Aorta (tissue), 5 donors: ENCODE results near the gene MYBL2. TPM values are rescaled to one million over a fixed set of nuclear protein-coding genes. Genes with fewer than 3 reads are reported as not detected.

ENCODE experiments used
- ATAC-seq: fragments of 200-7000 bp; cut with Tn5 transposase; one replicate; pipeline ENCODE4 v1.9.1; 2022; ENCODE audit warnings: moderate library complexity; ENCODE audit not compliant: low FRiP score
- DNase-seq, 2 donors: peaks; one replicate each; pipeline ENCODE4 v3.0.0-alpha.2; 2020
- H3K27ac ChIP-seq, 2 donors: one replicate each; pipeline ENCODE4 v1.5.1; 2013; ENCODE audit warnings: low read length in 2 of 2, mild to moderate bottlenecking in 2 of 2, moderate library complexity in 2 of 2, control low read depth in 1 of 2, inconsistent platforms in 1 of 2, low read depth in 1 of 2
- H3K27me3 ChIP-seq, 2 donors: one replicate each; pipeline ENCODE4 v1.6.1; 2013; ENCODE audit warnings: control low read depth in 1 of 2, low read length in 1 of 2, mild to moderate bottlenecking in 1 of 2, moderate library complexity in 1 of 2; ENCODE audit not compliant: insufficient read depth in 2 of 2, control insufficient read depth in 1 of 2
- H3K36me3 ChIP-seq, 2 donors: one replicate each; pipeline ENCODE4 v1.6.1; 2013; ENCODE audit warnings: control low read depth in 1 of 2, low read length in 1 of 2, mild to moderate bottlenecking in 1 of 2; ENCODE audit not compliant: insufficient read depth in 2 of 2, control insufficient read depth in 1 of 2
- H3K4me1 ChIP-seq, 2 donors: one replicate each; pipeline ENCODE4 v1.6.1; 2013; ENCODE audit warnings: low read length in 2 of 2, control low read depth in 1 of 2, mild to moderate bottlenecking in 1 of 2, moderate library complexity in 1 of 2; ENCODE audit not compliant: insufficient read depth in 2 of 2, control insufficient read depth in 1 of 2
- H3K4me3 ChIP-seq, 2 donors: one replicate each; pipeline ENCODE4 v1.5.1; 2013; ENCODE audit warnings: low read length in 2 of 2, control low read depth in 1 of 2, mild to moderate bottlenecking in 1 of 2
- H3K9me3 ChIP-seq: one replicate; pipeline ENCODE4 v1.6.1; 2013; ENCODE audit warnings: mild to moderate bottlenecking, low read length; ENCODE audit not compliant: control insufficient read depth
- WGBS, 2 donors: extraction: QIAGEN DNeasy Blood & Tissue Kit; methylation state at CpG; one replicate each; pipeline ENCODE4 v1.1.7; 2013; 5-methylcytosine and 5-hydroxymethylcytosine counted together
- intact Hi-C, 2 donors: fragments of 100-400 bp; cut with DNase I; formaldehyde crosslinking; loops; one replicate each; pipeline versions ENCODE4 v1.14.2 to v1.15.0; 2022
- polyA plus RNA-seq, 2 donors: library from polyadenylated mRNA; stranded (reverse); fragments of 200-250 nt; gene quantifications; one replicate each; pipeline ENCODE4 v1.2.3, GENCODE V29; 2013
- total RNA-seq, 2 donors: library from RNA; stranded (reverse); fragmentation: NEBNext Ultra II Directional; extraction: Animal tissue kit (Norgen Biotek cat#: 25700); gene quantifications; one replicate each; pipeline ENCODE4 v1.2.1, GENCODE V29; 2021
- donor health status: healthy with polysubstance abuse.
- donor health status: Bipolar disorder and iron deficiency.
- donor health status: DM: no; HTN: no; CAD: no.
- donor health status: DM: no; HTN: no; CAD: no.
- donor health status: DM: yes; HTN: yes; CAD: no.

MYBL2 gene
- total and polyA plus RNA-seq, 4 donors = 0.20 to 1.3 (median 0.89) TPM

- Histone ChIP-seq H3K4me1 (no peaks in the 10 kb centered on the region), H3K27ac (no peak overlapping the region), H3K9me3 (no peaks in the 10 kb centered on the region), H3K36me3 (no peaks in the 10 kb centered on the region), H3K4me3 (no peak overlapping the region), H3K27me3 (no peaks in the 10 kb centered on the region)
- DNase-seq (no peak), ATAC-seq (no peak)
- intact Hi-C loops = no loop called here
- 93 to 95% methylated on average over 7 of the region's 7 CpGs for WGBS, 2 donors
Measured at GRCh38 chr20:43737925-43738324, 71.0 kb downstream of the MYBL2 start.

GRCh38 chr20:43739148-43739749, 72.3 kb downstream of the MYBL2 start:
- Histone ChIP-seq H3K27me3 (no peaks in the 10 kb centered on the region), H3K36me3 (no peaks in the 10 kb centered on the region), H3K4me1 (no peaks in the 10 kb centered on the region), H3K27ac (no peak overlapping the region), H3K9me3 (no peaks in the 10 kb centered on the region), H3K4me3 (no peak overlapping the region)
- WGBS, 2 donors = 85 to 86% methylated on average over 9 of the region's 9 CpGs
- ATAC-seq (no peak), DNase-seq (peak in 1 of 2 donors; percentile 53)
- intact Hi-C loops = no loop called here

GRCh38 chr20:43740642-43741041, 73.7 kb downstream of the MYBL2 start:
- H3K9me3 ChIP-seq = no peaks in the 10 kb centered on the region
- H3K36me3 ChIP-seq = no peaks in the 10 kb centered on the region
- H3K27me3 ChIP-seq = no peaks in the 10 kb centered on the region
- intact Hi-C loops = no loop called here
- no peak overlapping the region for H3K27ac ChIP-seq
- WGBS, 2 donors = 84 to 87% methylated on average over 3 of the region's 3 CpGs
- H3K4me1 ChIP-seq = no peaks in the 10 kb centered on the region
- ATAC-seq (no peak), DNase-seq (peak in 1 of 2 donors; percentile 15)
- no peak overlapping the region for H3K4me3 ChIP-seq

- no peak overlapping the region for H3K4me3 ChIP-seq
- 72% methylated on average over 9 of the region's 9 CpGs for WGBS, 2 donors
- no peaks in the 10 kb centered on the region for H3K4me1 ChIP-seq
- ATAC-seq (no peak), DNase-seq (no peak)
- H3K36me3 ChIP-seq = no peaks in the 10 kb centered on the region
- intact Hi-C loops = no loop called here
- no peak overlapping the region for H3K27ac ChIP-seq
- H3K27me3 ChIP-seq = no peaks in the 10 kb centered on the region
- no peaks in the 10 kb centered on the region for H3K9me3 ChIP-seq
Measured at GRCh38 chr20:43744151-43744611, 77.3 kb downstream of the MYBL2 start.

- WGBS, 2 donors = 26 to 34% methylated on average over 12 of the region's 12 CpGs
- no peaks in the 10 kb centered on the region for H3K27me3 ChIP-seq
Measured at GRCh38 chr20:43744966-43745730, 78.2 kb downstream of the MYBL2 start.

GRCh38 chr20:43746344-43747137, 79.6 kb downstream of the MYBL2 start:
- H3K4me1 ChIP-seq = no peaks in the 10 kb centered on the region
- 60 to 62% methylated on average over 12 of the region's 12 CpGs for WGBS, 2 donors
- H3K36me3 ChIP-seq = no peaks in the 10 kb centered on the region
- H3K4me3 ChIP-seq = no peak overlapping the region
- no peak overlapping the region for H3K27ac ChIP-seq
- DNase-seq (no peak), ATAC-seq (no peak)
- intact Hi-C loops = no loop called here
- H3K27me3 ChIP-seq = no peaks in the 10 kb centered on the region
- H3K9me3 ChIP-seq = no peaks in the 10 kb centered on the region

More at GRCh38 chr20:43744966-43745730, 78.2 kb downstream of the MYBL2 start:
- Histone ChIP-seq H3K27ac (no peak overlapping the region), H3K36me3 (no peaks in the 10 kb centered on the region), H3K4me1 (no peaks in the 10 kb centered on the region), H3K4me3 (no peak overlapping the region), H3K9me3 (no peaks in the 10 kb centered on the region)
- no peak for ATAC-seq
- intact Hi-C loops = no loop called here
- DNase-seq = no peak

GRCh38 chr20:43748274-43748673, 81.4 kb downstream of the MYBL2 start:
- intact Hi-C loops = no loop called here
- Histone ChIP-seq H3K36me3 (no peaks in the 10 kb centered on the region), H3K4me3 (no peak overlapping the region), H3K4me1 (no peaks in the 10 kb centered on the region), H3K9me3 (no peaks in the 10 kb centered on the region), H3K27me3 (no peaks in the 10 kb centered on the region), H3K27ac (no peak overlapping the region)
- ATAC-seq = no peak
- WGBS, 2 donors = 88 to 90% methylated on average over 1 of the region's 1 CpG
- no peak for DNase-seq

- Histone ChIP-seq H3K27ac (no peak overlapping the region), H3K4me1 (no peaks in the 10 kb centered on the region), H3K27me3 (no peaks in the 10 kb centered on the region), H3K36me3 (no peaks in the 10 kb centered on the region), H3K4me3 (no peak overlapping the region), H3K9me3 (no peaks in the 10 kb centered on the region)
- 8 to 9% methylated on average over 23 of the region's 23 CpGs for WGBS, 2 donors
- intact Hi-C loops = loop anchor here (1.0 to 10.0 kb wide), 5 partner anchors 92 to 455 kb away; partner anchors contain the start of gene TOX2 (in 1 of the 2)
- DNase-seq (peak; percentile 81 to 96), ATAC-seq (peak; percentile 88)
Measured at GRCh38 chr20:43749734-43750294, 82.9 kb downstream of the MYBL2 start.
